Mucosa of stomach (tissue), 1 donor: ENCODE measurements around the gene BABAM2.
"Not testable (repeated sequence)": the region's sequence is repeated elsewhere in the genome, so short reads cannot be mapped to it uniquely, and the experiment has no call there.

Experiments used
- H3K27me3 ChIP-seq: one replicate; pipeline ENCODE4 v1.7.0; 2013; ENCODE audit warnings: mild to moderate bottlenecking, low read length; ENCODE audit not compliant: control insufficient read depth, insufficient read depth
- H3K36me3 ChIP-seq: one replicate; pipeline ENCODE4 v1.7.0; 2013; ENCODE audit warnings: low read length; ENCODE audit not compliant: control insufficient read depth, insufficient read depth
- H3K4me1 ChIP-seq: one replicate; pipeline ENCODE4 v1.7.0; 2013; ENCODE audit warnings: mild to moderate bottlenecking, low read length; ENCODE audit not compliant: control insufficient read depth, insufficient read depth
- H3K4me3 ChIP-seq: one replicate; pipeline ENCODE4 v1.7.0; 2013; ENCODE audit warnings: low read length
- H3K9ac ChIP-seq: one replicate; pipeline ENCODE4 v1.7.0; 2013; ENCODE audit warnings: mild to moderate bottlenecking, low read length, moderate library complexity
- H3K9me3 ChIP-seq: one replicate; pipeline ENCODE4 v1.7.0; 2013; ENCODE audit warnings: mild to moderate bottlenecking, low read length, moderate library complexity; ENCODE audit not compliant: control insufficient read depth
- donor health status: Pancreatic carcinoma.

The BABAM2 gene

DNA sequence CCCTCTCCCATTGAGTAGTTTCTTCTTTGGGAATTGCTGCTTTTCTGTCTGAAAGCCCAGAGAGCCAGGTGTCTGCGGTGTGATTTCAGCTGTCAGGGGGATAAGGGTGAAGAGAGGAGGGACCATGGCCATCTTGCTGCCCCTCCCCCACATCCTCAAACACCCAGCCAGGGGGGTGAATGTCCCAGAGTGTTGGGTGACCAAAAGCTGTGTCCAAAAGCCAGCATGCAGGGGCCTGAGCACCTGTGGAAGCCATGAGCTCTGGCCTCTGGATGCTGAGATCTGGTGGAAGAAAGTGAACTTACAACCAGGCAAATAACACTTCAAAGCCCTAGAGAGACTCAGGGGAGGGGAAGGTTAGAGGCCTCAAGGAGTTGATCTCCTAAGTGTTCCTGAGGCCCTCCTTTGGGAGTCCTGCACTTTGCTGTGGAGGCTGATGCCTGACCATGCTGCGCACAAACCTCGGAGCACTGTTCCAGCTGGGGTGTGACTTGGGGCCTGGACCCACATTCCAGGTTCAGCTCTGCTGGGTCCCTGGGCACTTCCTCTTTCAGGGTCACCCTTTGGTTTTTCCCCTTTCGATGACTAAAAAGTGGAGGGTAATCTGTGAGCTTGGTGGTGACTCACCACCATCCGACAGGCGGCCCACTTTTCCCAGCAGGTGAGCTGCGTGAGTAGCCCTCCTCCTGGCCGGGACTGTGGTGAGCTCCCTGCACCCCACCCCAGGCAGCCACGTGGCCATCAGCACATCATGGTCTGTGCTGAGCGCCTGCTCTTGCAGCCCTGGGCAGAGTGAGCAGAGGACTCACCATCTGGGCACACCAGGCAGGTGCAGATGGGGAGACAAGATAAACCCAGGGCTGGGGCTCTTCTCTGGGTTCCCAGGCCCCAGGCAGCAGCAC is 435.3 kb downstream of the BABAM2 start:
- Histone ChIP-seq H3K36me3 (no peaks in the 10 kb centered on the region), H3K9ac (no peak overlapping the region), H3K4me1 (peaks cover 18% of the 10 kb centered on the region), H3K27me3 (no peaks in the 10 kb centered on the region), H3K9me3 (no peaks in the 10 kb centered on the region), H3K4me3 (no peak overlapping the region)

GRCh38 chr2:28326469-28326805 is 435.9 kb downstream of the BABAM2 start:
- Histone ChIP-seq H3K27me3 (no peaks in the 10 kb centered on the region), H3K4me3 (no peak overlapping the region), H3K9me3 (no peaks in the 10 kb centered on the region), H3K36me3 (no peaks in the 10 kb centered on the region), H3K4me1 (peaks cover 18% of the 10 kb centered on the region), H3K9ac (no peak overlapping the region)

DNA sequence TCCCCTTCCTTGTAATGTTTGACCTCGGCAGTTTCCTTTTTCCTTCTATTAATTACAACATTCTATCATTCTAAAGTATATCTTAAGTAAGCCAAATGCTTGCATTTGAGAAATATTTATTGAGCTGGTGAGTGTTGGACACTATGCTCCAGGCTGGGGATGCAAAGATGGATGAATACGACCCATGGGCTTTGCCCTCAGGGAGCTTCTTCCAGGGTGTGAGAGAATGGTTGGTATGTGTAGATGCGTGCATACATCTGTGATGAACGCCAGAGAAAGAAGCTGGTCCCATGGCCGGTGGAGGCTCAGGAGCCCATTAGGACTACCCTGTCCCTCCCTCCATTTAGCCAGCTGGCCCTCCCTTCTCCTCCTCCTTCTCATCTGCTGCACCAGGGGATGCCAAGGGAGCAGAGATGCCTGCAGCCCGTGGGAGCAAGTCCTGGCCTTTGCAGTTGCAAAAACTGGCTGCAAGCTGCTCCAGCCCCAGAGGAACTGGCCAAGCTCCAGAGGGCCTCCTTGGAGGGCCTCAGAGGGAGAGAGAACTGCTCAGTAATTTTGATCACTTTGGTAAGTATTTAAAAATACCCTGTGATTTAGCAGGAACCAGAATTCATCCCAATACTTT is 436.5 kb downstream of the BABAM2 start:
- Histone ChIP-seq H3K4me3 (no peak overlapping the region), H3K9me3 (no peaks in the 10 kb centered on the region), H3K27me3 (no peaks in the 10 kb centered on the region), H3K4me1 (peaks cover 18% of the 10 kb centered on the region), H3K36me3 (no peaks in the 10 kb centered on the region), H3K9ac (no peak overlapping the region)

DNA sequence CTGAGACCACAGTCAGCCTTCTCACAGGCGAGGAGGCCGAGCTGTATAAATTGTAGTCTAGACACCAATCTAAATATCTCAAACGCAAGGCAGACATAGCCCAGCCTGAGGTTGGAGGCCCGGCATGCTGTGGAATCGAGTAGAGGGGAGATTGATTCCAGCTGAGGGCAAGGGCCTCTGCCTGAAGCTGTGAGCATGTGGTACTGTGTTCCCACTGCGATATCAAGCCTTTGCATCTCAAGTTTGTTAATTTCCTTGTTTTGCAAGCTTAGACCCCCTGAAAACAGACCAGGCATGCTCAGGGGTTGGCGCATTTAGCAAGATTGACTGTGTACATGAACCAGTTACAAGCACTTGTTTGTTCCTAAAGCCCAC is 437.0 kb downstream of the BABAM2 start:
- peaks cover 18% of the 10 kb centered on the region for H3K4me1 ChIP-seq
- no peaks in the 10 kb centered on the region for H3K36me3 ChIP-seq
- no peak overlapping the region for H3K4me3 ChIP-seq
- H3K9me3 ChIP-seq: no peaks in the 10 kb centered on the region
- H3K9ac ChIP-seq: no peak overlapping the region
- H3K27me3 ChIP-seq: no peaks in the 10 kb centered on the region

DNA sequence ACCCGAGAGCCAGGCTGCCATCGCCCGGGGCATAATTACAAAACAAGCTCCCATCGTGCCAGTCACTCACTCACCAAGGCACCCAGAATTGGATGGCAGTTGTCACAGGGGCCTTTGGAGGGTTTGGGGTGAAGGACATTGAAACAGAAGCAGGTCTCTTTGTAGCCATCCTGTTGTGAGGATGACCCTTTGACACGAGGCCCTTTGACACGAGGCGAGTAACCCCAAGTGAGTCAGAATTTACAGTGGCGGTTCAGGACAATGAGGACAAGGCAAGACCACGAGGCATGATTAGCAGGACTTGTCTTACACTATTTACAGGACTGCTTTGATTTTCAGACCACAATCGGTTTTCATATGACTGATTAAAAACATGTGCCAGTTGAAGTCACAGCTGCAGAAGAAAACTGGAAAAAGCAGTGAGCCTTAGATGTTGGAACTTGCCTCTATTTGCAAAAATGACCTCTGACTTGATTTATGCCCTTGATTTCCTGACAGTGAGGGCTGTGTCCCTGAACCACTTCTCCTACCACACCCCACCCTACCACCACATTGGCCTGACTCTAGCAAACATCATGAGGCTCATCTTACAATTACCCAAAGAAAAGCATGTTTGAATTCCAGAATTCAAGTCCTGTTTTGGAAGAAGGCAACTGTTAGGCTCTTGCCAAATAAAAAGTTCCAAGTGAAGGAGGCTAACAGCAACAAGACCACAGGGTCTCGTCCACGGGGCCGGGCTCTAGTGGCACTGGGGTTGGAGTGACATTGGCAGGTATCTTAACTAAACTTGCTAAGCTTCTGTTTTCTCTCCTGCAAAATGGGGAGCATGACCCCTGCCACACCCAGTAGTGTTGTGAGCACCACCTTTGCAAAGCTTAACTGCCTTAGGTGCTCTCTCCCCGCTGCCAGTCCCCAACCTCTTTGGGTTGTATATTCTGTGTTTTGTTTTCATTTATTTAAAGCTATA is 437.7 kb downstream of the BABAM2 start:
- H3K36me3 ChIP-seq: no peaks in the 10 kb centered on the region
- H3K9ac ChIP-seq: no peak overlapping the region
- no peaks in the 10 kb centered on the region for H3K9me3 ChIP-seq
- H3K4me3 ChIP-seq: no peak overlapping the region
- peaks cover 18% of the 10 kb centered on the region for H3K4me1 ChIP-seq
- H3K27me3 ChIP-seq: no peaks in the 10 kb centered on the region

DNA sequence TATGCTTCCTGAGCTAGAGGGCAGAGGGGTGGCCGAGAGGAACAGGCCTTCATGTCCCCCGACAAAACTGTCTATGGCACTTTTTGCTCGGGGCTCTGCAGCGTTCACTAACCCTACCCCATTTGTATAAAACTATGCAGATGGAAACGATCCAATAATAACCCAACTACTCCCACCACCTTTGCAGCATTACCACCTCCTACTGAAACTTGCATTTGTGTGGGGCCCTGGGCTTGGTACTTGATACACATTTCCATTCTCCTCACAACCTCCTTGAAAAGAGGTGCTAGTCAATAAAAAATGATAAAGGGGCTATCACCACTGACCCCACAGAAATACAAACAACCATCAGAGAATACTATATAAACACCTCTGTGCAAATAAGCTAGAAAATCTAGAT is 438.7 kb downstream of the BABAM2 start:
- Histone ChIP-seq H3K9ac (no peak overlapping the region), H3K4me3 (no peak overlapping the region), H3K4me1 (peaks cover 18% of the 10 kb centered on the region), H3K27me3 (no peaks in the 10 kb centered on the region), H3K36me3 (no peaks in the 10 kb centered on the region), H3K9me3 (no peaks in the 10 kb centered on the region)

DNA sequence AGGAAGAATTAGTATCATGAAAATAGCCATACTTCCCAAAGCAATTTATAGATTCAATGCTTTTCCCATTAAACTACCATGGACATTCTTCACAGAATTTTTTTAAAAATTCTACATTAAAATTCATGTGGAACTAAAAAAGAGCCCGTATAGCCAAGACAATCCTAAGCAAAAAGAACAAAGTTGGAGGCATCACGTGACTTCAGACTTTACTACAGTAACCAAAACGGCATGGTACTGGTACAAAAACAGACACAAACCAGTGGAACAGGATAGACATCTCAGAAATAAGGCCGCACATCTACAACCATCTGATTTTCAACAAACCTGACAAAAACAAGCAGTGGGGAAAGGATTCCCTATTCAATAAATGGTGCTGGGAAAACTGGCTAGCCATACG is 440.2 kb downstream of the BABAM2 start:
- not testable (repeated sequence) for H3K27me3 ChIP-seq, H3K4me3 ChIP-seq, H3K36me3 ChIP-seq, H3K9me3 ChIP-seq, H3K9ac ChIP-seq
- peaks cover 18% of the 10 kb centered on the region for H3K4me1 ChIP-seq

DNA sequence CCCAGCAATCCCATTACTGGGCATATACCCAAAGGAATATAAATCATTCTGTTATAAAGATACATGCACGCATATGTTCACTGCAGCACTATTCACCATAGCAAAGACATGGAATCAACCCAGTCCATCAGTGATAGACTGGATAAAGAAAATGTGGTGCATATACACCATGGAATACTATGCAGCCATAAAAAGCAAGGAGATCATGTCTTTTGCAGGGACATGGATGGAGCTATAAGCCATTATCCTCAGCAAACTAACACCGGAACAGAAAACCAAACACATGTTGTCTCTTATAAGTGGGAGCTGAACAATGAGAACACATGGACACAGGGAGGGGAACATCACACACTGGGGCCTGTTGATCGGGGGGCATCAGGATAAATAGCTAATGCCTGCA is 441.3 kb downstream of the BABAM2 start:
- not testable (repeated sequence) for H3K27me3 ChIP-seq, H3K36me3 ChIP-seq, H3K4me3 ChIP-seq, H3K9me3 ChIP-seq, H3K9ac ChIP-seq
- H3K4me1 ChIP-seq: peaks cover 18% of the 10 kb centered on the region

DNA sequence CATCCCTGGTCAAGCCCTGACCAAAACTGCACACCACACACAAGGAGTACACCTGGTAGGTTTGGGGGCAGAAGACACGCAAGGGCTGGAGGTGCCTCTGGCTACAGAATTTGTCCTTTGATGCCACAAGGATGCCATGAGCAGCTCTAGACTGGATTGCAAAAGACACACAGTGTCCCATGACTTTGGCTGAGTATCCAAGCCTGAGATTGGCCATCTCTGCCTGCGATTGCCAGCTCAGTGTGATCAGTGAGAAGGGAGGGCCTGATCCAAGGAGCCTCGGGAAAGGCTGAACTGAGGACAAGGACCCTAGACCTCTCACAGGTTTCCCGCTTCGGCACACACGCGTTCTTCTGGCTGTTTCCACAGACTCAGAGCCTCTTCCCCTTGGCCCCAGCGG is 442.2 kb downstream of the BABAM2 start:
- Histone ChIP-seq H3K27me3 (no peaks in the 10 kb centered on the region), H3K4me1 (peaks cover 15% of the 10 kb centered on the region), H3K9me3 (no peaks in the 10 kb centered on the region), H3K9ac (no peak overlapping the region), H3K4me3 (no peak overlapping the region), H3K36me3 (no peaks in the 10 kb centered on the region)

DNA sequence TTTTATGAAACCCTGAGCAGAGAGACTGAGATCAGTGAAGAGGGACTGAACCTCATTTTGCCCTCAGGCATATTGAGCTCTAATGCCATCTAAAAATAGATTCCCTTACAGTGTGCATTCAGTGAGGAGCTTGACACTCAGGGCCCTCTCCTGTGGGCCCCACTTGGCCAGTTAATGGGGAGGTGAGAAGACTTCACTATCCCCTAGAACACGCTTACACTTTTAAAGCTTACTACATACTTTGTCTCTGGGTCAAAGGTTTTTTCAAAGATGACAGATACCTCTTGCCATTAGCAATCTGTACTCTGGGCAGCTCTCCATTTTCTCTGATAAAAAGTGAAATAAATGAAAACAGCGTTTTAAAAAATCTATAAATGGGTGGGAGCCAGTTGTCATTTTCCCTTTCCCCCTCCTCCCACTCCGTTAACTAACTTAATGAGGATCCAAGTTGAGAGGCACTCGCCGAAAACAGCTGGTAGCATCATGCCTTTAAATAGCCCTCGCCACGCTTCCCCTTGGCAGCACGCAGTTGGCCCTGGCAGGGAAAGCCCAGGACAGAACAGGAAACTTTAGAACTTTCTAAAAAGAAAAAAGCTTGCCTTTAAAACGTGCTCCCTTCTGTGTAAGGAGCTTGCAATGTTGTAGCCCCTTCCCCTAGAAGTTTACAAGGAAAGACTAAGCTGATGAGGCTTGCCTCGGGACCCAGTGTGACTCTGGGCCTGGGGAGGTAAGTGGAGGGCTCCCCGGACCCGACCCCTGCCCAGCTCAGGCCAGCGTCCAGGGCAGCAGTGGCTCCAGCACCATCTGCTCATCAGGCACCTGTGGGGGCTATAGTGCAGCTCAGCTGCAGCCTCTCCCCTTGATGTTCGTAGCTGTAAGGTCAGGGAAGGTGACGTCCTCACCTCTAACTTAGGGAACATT is 443.3 kb downstream of the BABAM2 start:
- H3K36me3 ChIP-seq: no peaks in the 10 kb centered on the region
- no peak overlapping the region for H3K4me3 ChIP-seq
- H3K9ac ChIP-seq: no peak overlapping the region
- H3K27me3 ChIP-seq: no peaks in the 10 kb centered on the region
- H3K9me3 ChIP-seq: no peaks in the 10 kb centered on the region
- peaks cover 16% of the 10 kb centered on the region for H3K4me1 ChIP-seq

- Histone ChIP-seq H3K27me3 (no peaks in the 10 kb centered on the region), H3K4me1 (peaks cover 18% of the 10 kb centered on the region), H3K4me3 (no peak overlapping the region), H3K9me3 (no peaks in the 10 kb centered on the region), H3K36me3 (no peaks in the 10 kb centered on the region), H3K9ac (no peak overlapping the region)
These were observed 444.0 kb downstream of the BABAM2 start for GRCh38 chr2:28334527-28334894.
